HCT116 (cell line): ENCODE measurements around the gene EPSTI1. TPM values are rescaled to one million over a fixed set of nuclear protein-coding genes. Genes with fewer than 3 reads are reported as not detected.
"Not testable (repeated sequence)": the region's sequence is repeated elsewhere in the genome, so short reads cannot be mapped to it uniquely, and the experiment has no call there.

ENCODE experiments used
- ATAC-seq: fragments of 200-7000 bp; cut with Tn5 transposase; 2 replicates; pipeline ENCODE4 v1.9.1; 2020; ENCODE audit warnings: mild to moderate bottlenecking, moderate library complexity
- BruUV-seq: library from RNA; stranded (reverse); fragments of 400-500 nt; replicated peaks from 2 replicates; lab custom pipeline; 2021; lab: Mats Ljungman, UMichigan
- CTCF ChIA-PET: fragments of 300-600 bp; sonication (Branson Sonifier 250); formaldehyde crosslinking; loops from one replicate; lab custom pipeline; 2021; ENCODE audit warnings: antibody characterized with exemption; lab: Charles Lee
- POLR2A ChIA-PET: fragments of 300-600, 350-600 bp; sonication (Branson Sonifier 250); formaldehyde crosslinking; loops from one replicate; lab custom pipeline; 2021; ENCODE audit warnings: antibody characterized with exemption; lab: Charles Lee
- RAD21 ChIA-PET, 2 experiments: fragments of 300-600 bp; sonication (Branson Sonifier 250); formaldehyde crosslinking; loops; one replicate each; lab custom pipeline; 2023; ENCODE audit warnings: low total read pairs in 2 of 2; ENCODE audit not compliant: uncharacterized antibody in 2 of 2, unreplicated experiment in 2 of 2, low non-redundant PET in 1 of 2; lab: Charles Lee
- DNase-seq: peaks from one replicate; pipeline ENCODE4 v3.0.0-alpha.2; 2010; ENCODE audit warnings: low read depth, low spot score
- H2AFZ ChIP-seq: fragments of 200-600 bp; shearing (Covaris generic), sonication (generic); 2 replicates; pipeline ENCODE4 v1.6.1; 2017; ENCODE audit warnings: low read depth, mixed run types, mixed read lengths, antibody characterized with exemption, low read length; ENCODE audit not compliant: poor library complexity, severe bottlenecking
- H3K27ac ChIP-seq: 2 replicates; pipeline ENCODE4 v1.5.1; 2012; ENCODE audit warnings: low read depth, low read length
- H3K27me3 ChIP-seq: fragments of 200-600 bp; sonication (generic); 2 replicates; pipeline ENCODE4 v1.6.1; 2016; ENCODE audit warnings: mixed run types, low read length, mixed read lengths; ENCODE audit not compliant: insufficient read depth
- H3K36me3 ChIP-seq, 2 experiments: fragments of 200-500 bp in 1 of 2; fragments of 200-600 bp in 1 of 2; sonication (Bioruptor generic) in 1 of 2; sonication (generic) in 1 of 2; 2 replicates each; pipeline versions ENCODE4 v1.5.1 to v1.6.1; 2014 to 2016; ENCODE audit warnings: low read length in 2 of 2, inconsistent platforms in 1 of 2, mixed read lengths in 1 of 2, mixed run types in 1 of 2; ENCODE audit not compliant: insufficient read depth in 2 of 2, control insufficient read depth in 1 of 2
- H3K4me1 ChIP-seq, 2 experiments: fragments of 200-600 bp in 1 of 2; sonication (generic) in 1 of 2; 2 replicates each; pipeline versions ENCODE4 v1.5.1 to v1.6.1; 2012 to 2017; ENCODE audit warnings: low read length in 2 of 2, inconsistent platforms in 1 of 2, mild to moderate bottlenecking in 1 of 2, mixed read lengths in 1 of 2, mixed run types in 1 of 2, moderate library complexity in 1 of 2; ENCODE audit not compliant: insufficient read depth in 2 of 2, control insufficient read depth in 1 of 2
- H3K4me2 ChIP-seq: fragments of 200-600 bp; sonication (generic); 2 replicates; pipeline ENCODE4 v1.6.1; 2017; ENCODE audit warnings: mixed run types, low read length, mixed read lengths
- H3K4me3 ChIP-seq, 2 experiments: fragments of 200-600 bp in 1 of 2; sonication (generic) in 1 of 2; replicated peaks in 1 of 2; 2 replicates each; pipeline ENCODE4 v1.5.1; 2011 to 2016; ENCODE audit warnings: low read length in 2 of 2, control low read depth in 1 of 2, low read depth in 1 of 2, mild to moderate bottlenecking in 1 of 2, mixed read lengths in 1 of 2, mixed run types in 1 of 2
- H3K79me2 ChIP-seq: fragments of 200-600 bp; sonication (generic); 2 replicates; pipeline ENCODE4 v1.6.1; 2017; ENCODE audit warnings: mild to moderate bottlenecking, mixed run types, low read length, moderate library complexity, mixed read lengths; ENCODE audit not compliant: insufficient read depth
- H3K9ac ChIP-seq: fragments of 200-600 bp; sonication (generic); 2 replicates; pipeline ENCODE4 v1.6.1; 2016; ENCODE audit warnings: low read length, mixed read lengths
- H3K9me2 ChIP-seq: fragments of 200-600 bp; sonication (generic), shearing (Covaris generic); 2 replicates; pipeline ENCODE4 v1.6.1; 2017; ENCODE audit warnings: mixed run types, mild to moderate bottlenecking, moderate library complexity; ENCODE audit not compliant: insufficient read depth
- H3K9me3 ChIP-seq, 2 experiments: fragments of 200-500 bp in 1 of 2; fragments of 200-600 bp in 1 of 2; sonication (Bioruptor generic) in 1 of 2; sonication (generic) in 1 of 2; 2 replicates each; pipeline ENCODE4 v1.6.1; 2014 to 2017; ENCODE audit warnings: low read length in 2 of 2, mixed read lengths in 2 of 2, inconsistent platforms in 1 of 2, low read depth in 1 of 2, mild to moderate bottlenecking in 1 of 2, mixed run types in 1 of 2, moderate library complexity in 1 of 2; ENCODE audit not compliant: control insufficient read depth in 1 of 2, insufficient read depth in 1 of 2
- H4K20me1 ChIP-seq: fragments of 200-600 bp; sonication (generic), shearing (Covaris generic); 2 replicates; pipeline ENCODE4 v1.6.1; 2017; ENCODE audit warnings: mixed run types, mild to moderate bottlenecking, moderate library complexity; ENCODE audit not compliant: insufficient read depth
- YY1 ChIP-seq: IDR thresholded peaks from 2 replicates; pipeline ENCODE4 v1.6.1; 2011; ENCODE audit warnings: low read length, low read depth, moderate library complexity, mild to moderate bottlenecking; ENCODE audit not compliant: insufficient replicate concordance; ENCODE audit errors: extremely low read depth
- intact Hi-C: fragments of 100-400 bp; cut with micrococcal nuclease; formaldehyde crosslinking; loops from 2 replicates; pipeline ENCODE4 v1.10.0; 2022
- total RNA-seq: library from RNA; stranded (reverse); gene quantifications from one replicate; pipeline ENCODE4 v1.2.1, GENCODE V29; 2021; ENCODE audit not compliant: unreplicated experiment
- TF ChIP-seq, protein P1 (sequence below): IDR thresholded peaks from 2 replicates; pipeline ENCODE4 v1.6.1; 2011; ENCODE audit warnings: mild to moderate bottlenecking, low read length, moderate library complexity; ENCODE audit not compliant: insufficient replicate concordance; ENCODE audit errors: extremely low read depth
- TF ChIP-seq, protein P2 (sequence below): IDR thresholded peaks from 2 replicates; pipeline ENCODE4 v1.6.1; 2012

EPSTI1 gene
- total RNA-seq, 1 experiment from 2014 or later = 0.69 TPM

DNA sequence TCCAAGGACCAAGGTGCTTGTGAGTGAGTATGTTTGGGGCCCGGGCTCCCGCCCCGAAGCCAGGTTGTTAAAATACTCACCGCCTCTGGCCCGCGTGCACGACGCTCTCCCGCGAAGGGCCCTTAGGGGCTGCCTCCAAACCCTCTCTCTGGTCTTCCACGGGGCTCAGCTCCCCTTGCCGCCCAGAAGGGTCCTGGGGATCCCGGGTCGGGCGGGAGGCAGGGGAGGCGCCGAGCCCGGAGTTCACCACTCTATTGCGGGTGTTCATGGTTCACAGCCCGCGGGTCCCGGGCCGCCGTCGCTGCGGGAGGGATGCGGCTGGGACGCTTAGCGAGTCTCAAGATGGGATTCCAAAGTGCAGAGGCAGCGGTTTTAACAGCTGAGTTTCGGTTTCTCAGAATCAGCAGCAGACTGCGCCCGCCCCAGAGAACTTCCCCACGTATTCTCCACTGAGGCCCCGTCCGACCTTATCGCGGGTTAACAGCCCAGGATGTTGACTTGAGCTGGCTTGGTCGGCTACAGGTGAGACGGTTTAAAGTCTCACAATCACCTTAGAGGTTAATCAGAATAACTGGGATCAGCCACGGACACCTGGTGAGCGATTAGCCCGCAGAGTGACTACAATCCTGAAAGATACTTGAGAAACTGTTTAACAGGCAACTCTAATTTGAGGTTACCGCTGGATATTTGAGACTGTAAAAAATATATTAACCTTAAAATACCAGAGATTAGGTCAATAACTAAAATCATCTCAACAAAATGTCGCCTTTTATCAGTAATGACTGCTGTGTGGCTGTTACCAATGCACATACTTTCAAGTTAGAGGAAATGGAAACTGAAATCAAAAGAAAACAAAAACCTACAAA lies at the start of gene EPSTI1 (continued):
- TF ChIP-seq, protein P1, sequence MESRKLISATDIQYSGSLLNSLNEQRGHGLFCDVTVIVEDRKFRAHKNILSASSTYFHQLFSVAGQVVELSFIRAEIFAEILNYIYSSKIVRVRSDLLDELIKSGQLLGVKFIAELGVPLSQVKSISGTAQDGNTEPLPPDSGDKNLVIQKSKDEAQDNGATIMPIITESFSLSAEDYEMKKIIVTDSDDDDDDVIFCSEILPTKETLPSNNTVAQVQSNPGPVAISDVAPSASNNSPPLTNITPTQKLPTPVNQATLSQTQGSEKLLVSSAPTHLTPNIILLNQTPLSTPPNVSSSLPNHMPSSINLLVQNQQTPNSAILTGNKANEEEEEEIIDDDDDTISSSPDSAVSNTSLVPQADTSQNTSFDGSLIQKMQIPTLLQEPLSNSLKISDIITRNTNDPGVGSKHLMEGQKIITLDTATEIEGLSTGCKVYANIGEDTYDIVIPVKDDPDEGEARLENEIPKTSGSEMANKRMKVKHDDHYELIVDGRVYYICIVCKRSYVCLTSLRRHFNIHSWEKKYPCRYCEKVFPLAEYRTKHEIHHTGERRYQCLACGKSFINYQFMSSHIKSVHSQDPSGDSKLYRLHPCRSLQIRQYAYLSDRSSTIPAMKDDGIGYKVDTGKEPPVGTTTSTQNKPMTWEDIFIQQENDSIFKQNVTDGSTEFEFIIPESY = no peak
- TF ChIP-seq, all 23 proteins: peak for 0

GRCh38 chr13:43041369-43041921 lies 49.4 kb upstream of the EPSTI1 start:
- no peak overlapping the region for H3K9ac ChIP-seq
- no peaks in the 10 kb centered on the region for H3K9me2 ChIP-seq
- ATAC-seq (no peak), DNase-seq (no peak)
- no peaks in the 10 kb centered on the region for H4K20me1 ChIP-seq
- no peak overlapping the region for H3K27ac ChIP-seq
- peaks cover 11% of the 10 kb centered on the region; the same call in 1 of the 2 replicates for H3K79me2 ChIP-seq
- H3K36me3 ChIP-seq = no peaks in the 10 kb centered on the region
- ChIA-PET CTCF (no interaction called here), POLR2A (no interaction called here), RAD21 (no interaction called here)
- TF ChIP-seq, protein P2, sequence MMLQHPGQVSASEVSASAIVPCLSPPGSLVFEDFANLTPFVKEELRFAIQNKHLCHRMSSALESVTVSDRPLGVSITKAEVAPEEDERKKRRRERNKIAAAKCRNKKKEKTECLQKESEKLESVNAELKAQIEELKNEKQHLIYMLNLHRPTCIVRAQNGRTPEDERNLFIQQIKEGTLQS = no peak
- TF ChIP-seq YY1 = no peak
- TF ChIP-seq, protein P1 = no peak
- no peaks in the 10 kb centered on the region for H3K9me3 ChIP-seq
- no peak overlapping the region for H3K4me3 ChIP-seq
- H3K4me2 ChIP-seq = no peak overlapping the region
- intact Hi-C loops = no loop called here
- H3K27me3 ChIP-seq = no peaks in the 10 kb centered on the region
- peaks cover 13 to 25% of the 10 kb centered on the region in 2 experiments; a peak in 3 of 4 replicates for H3K4me1 ChIP-seq
- no peak overlapping the region for H2AFZ ChIP-seq
- no TSS peak for BruUV-seq

- H2AFZ ChIP-seq, H4K20me1 ChIP-seq, H3K4me2 ChIP-seq, H3K27ac ChIP-seq, H3K9me2 ChIP-seq, H3K4me3 ChIP-seq, ATAC-seq, CTCF ChIA-PET, BruUV-seq, H3K36me3 ChIP-seq, intact Hi-C loops, RAD21 ChIA-PET, H3K9ac ChIP-seq, H3K9me3 ChIP-seq, H3K27me3 ChIP-seq, DNase-seq, POLR2A ChIA-PET: not testable (repeated sequence)
- Histone ChIP-seq H3K79me2 (peaks cover 11% of the 10 kb centered on the region; the same call in 1 of the 2 replicates), H3K4me1 (peaks cover 13 to 22% of the 10 kb centered on the region in 2 experiments; a peak in 3 of 4 replicates)
Observed at GRCh38 chr13:43040581-43041368, 48.7 kb upstream of the EPSTI1 start.
